NB4 (cell line): Measurements from ENCODE around the gene RNF175.

ENCODE experiments used
- DNase-seq: peaks from one replicate; pipeline ENCODE4 v3.0.0; 2010; ENCODE audit warnings: low read depth
- H3K4me3 ChIP-seq: one replicate; pipeline ENCODE4 v1.5.1; 2011; ENCODE audit warnings: mild to moderate bottlenecking, low read depth, low read length, moderate library complexity
- MYC ChIP-seq: IDR thresholded peaks from 2 replicates; pipeline ENCODE4 v1.6.1; 2011; ENCODE audit warnings: low read depth, low read length
- POLR2A ChIP-seq: IDR thresholded peaks from 2 replicates; pipeline ENCODE4 v1.6.1; 2011; ENCODE audit warnings: mild to moderate bottlenecking; ENCODE audit not compliant: insufficient read length; ENCODE audit errors: extremely low read depth
- TF ChIP-seq, protein P1 (sequence below): IDR thresholded peaks from one replicate; pipeline ENCODE4 v1.5.1; 2012; ENCODE audit warnings: low read depth, low read length
- TF ChIP-seq, protein P2 (sequence below): IDR thresholded peaks from 2 replicates; pipeline ENCODE4 v1.6.1; 2011; ENCODE audit warnings: low read depth, low read length

RNF175 gene

DNA sequence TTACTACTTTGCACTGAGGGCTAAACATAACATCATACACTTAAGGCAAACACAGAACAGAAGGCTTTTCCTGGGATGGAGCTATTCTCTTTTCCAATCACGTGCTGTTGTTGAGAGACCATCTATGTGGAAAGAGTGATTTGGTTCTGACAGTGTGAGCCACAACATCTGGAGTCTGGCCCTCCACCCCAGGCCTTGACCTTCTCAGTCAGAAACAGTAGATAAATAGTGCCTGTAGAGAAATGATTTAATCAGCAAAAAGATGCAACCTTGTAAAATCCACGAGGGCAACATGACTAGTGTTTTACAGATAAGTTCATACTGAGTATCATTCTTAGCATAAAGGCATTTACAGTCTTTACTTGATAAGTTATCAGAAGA, 39.9 kb upstream of the RNF175 start:
- TF ChIP-seq, protein P1, sequence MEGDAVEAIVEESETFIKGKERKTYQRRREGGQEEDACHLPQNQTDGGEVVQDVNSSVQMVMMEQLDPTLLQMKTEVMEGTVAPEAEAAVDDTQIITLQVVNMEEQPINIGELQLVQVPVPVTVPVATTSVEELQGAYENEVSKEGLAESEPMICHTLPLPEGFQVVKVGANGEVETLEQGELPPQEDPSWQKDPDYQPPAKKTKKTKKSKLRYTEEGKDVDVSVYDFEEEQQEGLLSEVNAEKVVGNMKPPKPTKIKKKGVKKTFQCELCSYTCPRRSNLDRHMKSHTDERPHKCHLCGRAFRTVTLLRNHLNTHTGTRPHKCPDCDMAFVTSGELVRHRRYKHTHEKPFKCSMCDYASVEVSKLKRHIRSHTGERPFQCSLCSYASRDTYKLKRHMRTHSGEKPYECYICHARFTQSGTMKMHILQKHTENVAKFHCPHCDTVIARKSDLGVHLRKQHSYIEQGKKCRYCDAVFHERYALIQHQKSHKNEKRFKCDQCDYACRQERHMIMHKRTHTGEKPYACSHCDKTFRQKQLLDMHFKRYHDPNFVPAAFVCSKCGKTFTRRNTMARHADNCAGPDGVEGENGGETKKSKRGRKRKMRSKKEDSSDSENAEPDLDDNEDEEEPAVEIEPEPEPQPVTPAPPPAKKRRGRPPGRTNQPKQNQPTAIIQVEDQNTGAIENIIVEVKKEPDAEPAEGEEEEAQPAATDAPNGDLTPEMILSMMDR, result no peak
- no peak for TF ChIP-seq POLR2A
- TF ChIP-seq, protein P2, sequence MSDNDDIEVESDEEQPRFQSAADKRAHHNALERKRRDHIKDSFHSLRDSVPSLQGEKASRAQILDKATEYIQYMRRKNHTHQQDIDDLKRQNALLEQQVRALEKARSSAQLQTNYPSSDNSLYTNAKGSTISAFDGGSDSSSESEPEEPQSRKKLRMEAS, result no peak
- TF ChIP-seq MYC, result no peak
- no peak for DNase-seq
- H3K4me3 ChIP-seq, result no peak overlapping the region

DNA sequence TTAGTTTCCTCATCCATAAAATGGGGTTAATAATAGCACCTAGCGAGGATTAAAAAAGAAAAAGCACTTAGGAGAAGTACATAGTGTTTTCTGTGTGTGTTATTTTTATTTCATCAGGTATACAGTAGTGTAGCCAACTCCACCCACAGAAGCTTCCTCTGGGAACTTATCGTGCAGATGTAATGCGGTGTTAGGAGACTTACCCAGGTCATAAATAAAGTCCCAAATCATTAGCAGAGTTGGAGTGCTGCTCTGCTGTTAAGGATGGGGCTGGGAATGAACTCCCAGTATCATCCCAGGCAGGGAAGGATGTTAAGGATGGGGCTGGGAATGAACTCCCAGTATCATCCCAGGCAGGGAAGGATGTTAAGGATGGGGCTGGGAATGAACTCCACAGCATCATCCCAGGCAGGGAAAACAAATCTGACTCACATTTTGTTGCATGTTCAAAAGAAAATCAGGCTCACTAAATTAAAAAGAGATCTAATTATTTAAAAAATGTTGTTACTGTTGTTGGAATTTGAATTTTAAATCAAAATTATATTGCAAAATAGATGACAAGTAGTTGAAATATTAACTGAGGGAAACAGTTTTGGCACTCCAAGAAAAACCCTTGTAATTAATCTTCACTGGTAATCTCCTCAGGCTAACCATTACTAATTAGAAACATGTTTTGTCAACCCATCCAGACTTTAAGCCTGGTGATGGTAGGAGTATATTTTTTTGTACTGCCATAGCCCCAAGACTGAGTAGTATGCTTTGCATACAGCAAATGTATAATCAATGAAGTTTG, 39.3 kb upstream of the RNF175 start:
- no peak for DNase-seq
- TF ChIP-seq, protein P1, result no peak
- TF ChIP-seq, protein P2, result no peak
- no peak for TF ChIP-seq POLR2A
- no peak for TF ChIP-seq MYC
- H3K4me3 ChIP-seq, result no peak overlapping the region

DNA sequence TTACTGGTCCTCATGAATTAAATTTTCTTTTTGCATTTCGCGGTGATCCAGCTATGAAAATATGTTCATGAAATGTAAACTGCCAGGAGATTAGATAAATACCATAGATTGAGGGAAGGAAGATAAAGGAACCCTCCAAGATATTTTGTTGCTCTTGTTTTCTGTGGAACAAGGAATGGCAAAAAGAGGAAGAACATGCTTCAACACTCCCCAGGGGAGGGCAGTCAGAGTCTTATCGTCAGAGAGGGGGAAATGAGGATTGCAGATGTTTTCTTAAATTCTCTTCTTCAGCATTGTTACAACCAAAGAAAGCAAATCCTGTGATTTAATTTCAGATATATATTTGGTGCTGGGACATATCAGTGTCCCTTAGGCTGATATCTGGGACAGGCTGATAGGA, 38.6 kb upstream of the RNF175 start:
- DNase-seq, result no peak

DNA sequence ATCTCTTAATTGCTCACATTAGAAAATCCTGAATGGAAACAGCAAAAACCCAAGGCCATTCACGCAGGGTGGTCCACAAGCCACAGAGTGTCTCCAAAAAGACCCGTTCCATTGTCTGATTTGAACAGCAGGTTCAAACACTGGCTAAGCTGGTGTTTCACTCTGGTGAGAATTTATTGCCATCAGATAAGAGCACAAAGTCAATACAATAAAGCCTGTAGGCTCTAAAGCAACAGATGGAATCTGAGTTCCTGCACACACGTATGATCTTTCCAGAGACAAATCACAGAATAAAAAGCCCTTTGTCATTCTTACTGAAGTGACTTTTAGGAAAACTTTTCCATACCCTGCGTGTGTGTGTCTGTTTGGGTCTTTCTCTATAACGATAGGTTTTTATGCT, 34.2 kb upstream of the RNF175 start:
- no peak overlapping the region for H3K4me3 ChIP-seq
- TF ChIP-seq POLR2A, result no peak
- TF ChIP-seq, protein P2, result no peak
- DNase-seq, result no peak

More for the DNA sequence above, 38.6 kb upstream of the RNF175 start:
- TF ChIP-seq, protein P2, result no peak
- TF ChIP-seq, protein P1, result no peak
- TF ChIP-seq MYC, result no peak
- no peak for TF ChIP-seq POLR2A
- H3K4me3 ChIP-seq, result no peak overlapping the region

DNA sequence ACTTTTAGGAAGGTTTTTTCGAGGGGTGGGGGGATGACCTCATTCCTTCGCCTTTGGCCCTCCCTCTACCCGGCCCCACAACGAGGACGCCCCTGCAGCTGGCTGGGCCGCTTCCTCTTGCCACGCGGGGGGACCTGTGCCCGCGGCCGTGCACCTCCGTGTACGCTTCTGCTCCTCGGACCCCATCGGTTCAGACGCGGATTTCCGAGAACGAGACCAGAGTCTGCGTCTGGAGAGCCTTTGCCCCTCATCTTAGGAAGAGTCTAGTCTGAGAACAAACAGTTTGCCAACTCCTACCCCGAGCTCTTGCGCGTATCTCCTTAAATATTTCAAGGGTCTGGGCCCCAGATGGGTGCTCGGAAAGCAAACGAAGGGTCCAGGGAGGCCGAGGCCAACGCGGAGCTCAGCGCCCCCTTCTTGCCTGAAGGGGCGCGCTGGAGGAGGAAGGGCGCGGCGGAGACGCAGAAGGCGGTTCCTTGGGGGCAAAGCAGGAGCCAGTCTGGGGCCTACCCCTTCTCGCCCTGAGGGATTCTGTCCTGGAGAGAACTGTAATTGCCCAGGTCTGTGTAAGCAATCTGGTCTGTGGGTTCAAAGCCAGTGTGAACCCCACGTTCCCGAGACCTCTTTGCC, 32.9 kb upstream of the RNF175 start:
- TF ChIP-seq, protein P2, result no peak
- TF ChIP-seq POLR2A (no peak), MYC (no peak)
- TF ChIP-seq, protein P1, result no peak
- DNase-seq, result no peak
- no peak overlapping the region for H3K4me3 ChIP-seq
